Transverse colon (tissue), 3 donors: ENCODE measurements around the gene MYLK.

Source experiments
- EP300 ChIP-seq: sonication (generic); formaldehyde crosslinking; IDR thresholded peaks from one replicate; pipeline ENCODE4 v1.6.1; 2017; ENCODE audit warnings: antibody characterized with exemption, low read depth
- POLR2A ChIP-seq: fragments of 450-650 bp; IDR thresholded peaks from one replicate; pipeline ENCODE4 v1.6.1; 2016; ENCODE audit warnings: antibody characterized with exemption, mild to moderate bottlenecking, moderate library complexity
- POLR2AphosphoS5 ChIP-seq, 3 donors: sonication (generic); formaldehyde crosslinking; IDR thresholded peaks; one replicate each; pipeline ENCODE4 v1.6.1; 2016; ENCODE audit warnings: antibody characterized with exemption in 3 of 3

DNA sequence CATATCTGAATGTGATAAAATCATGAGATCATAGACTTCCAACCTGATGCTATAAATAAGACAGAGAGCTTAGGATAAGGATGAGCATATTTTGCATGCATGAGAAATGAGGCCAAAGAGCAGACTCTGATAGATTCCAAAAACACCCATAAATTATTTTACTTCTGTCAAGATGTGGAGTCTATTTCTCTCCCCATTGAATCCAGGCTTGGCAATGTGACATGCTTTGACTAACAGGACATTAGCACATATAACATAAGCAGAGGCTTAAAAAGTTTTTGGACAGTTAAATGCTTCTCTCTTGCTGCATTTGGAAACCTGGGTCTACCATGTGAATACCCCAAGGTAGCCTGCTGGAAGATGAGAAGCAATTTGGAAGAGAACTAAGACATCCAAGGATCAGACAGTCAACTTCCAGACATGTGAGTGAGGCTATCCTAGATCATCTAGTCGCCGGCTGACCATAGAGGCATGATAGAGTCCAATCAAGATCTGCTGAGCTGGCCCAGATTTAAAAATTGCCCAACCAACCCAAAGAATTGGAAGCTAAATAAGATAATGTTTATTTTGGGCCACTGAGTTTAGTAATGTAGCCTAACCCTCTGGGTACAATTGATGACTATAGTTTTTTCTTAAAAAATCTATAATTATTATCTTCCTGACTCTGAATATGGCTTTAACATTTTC is 30.3 kb downstream of the MYLK start:
- TF ChIP-seq EP300 (no peak), POLR2AphosphoS5 (IDR thresholded peaks at IDR 0.05) (no peak), POLR2A (no peak)
